H1 (cell line): ENCODE results near the gene FJX1. TPM values are rescaled to one million over a fixed set of nuclear protein-coding genes. Genes with fewer than 3 reads are reported as not detected.

ENCODE experiments used
- CEBPB ChIP-seq: IDR thresholded peaks from 2 replicates; pipeline ENCODE4 v1.6.1; 2012; ENCODE audit warnings: low read depth, low read length
- CHD7 ChIP-seq: fragments of 300-600 bp; sonication (generic); IDR thresholded peaks from 2 replicates; pipeline ENCODE4 v1.7.1; 2012; ENCODE audit warnings: low read length, moderate library complexity, mild to moderate bottlenecking, inconsistent platforms; ENCODE audit not compliant: insufficient replicate concordance
- CTCF ChIP-seq, 3 experiments: IDR thresholded peaks; 1 replicate in 2 of 3; 2 replicates in 1 of 3; pipeline versions ENCODE4 v1.5.1 to v1.6.1; 2011; ENCODE audit warnings: low read length in 3 of 3, mild to moderate bottlenecking in 3 of 3, inconsistent platforms in 2 of 3, low read depth in 1 of 3, moderate library complexity in 1 of 3; ENCODE audit not compliant: insufficient read depth in 1 of 3; ENCODE audit errors: control extremely low read depth in 1 of 3
- E2F6 ChIP-seq: IDR thresholded peaks from 2 replicates; pipeline ENCODE4 v1.6.1; 2012; ENCODE audit warnings: inconsistent platforms
- MAFK ChIP-seq: IDR thresholded peaks from 2 replicates; pipeline ENCODE4 v1.6.1; 2012; ENCODE audit warnings: low read depth, mild to moderate bottlenecking, improper control_type of control experiment, low read length
- NRF1 ChIP-seq: IDR thresholded peaks from 2 replicates; pipeline ENCODE4 v1.6.1; 2011; ENCODE audit warnings: mild to moderate bottlenecking, low read depth, low read length, improper control_type of control experiment
- SIN3A ChIP-seq, 2 experiments: IDR thresholded peaks in 1 of 2; conservative IDR thresholded peaks in 1 of 2; 2 replicates each; pipeline ENCODE4 v1.6.1; 2011 to 2012; ENCODE audit warnings: low read length in 2 of 2, improper control_type of control experiment in 1 of 2, low read depth in 1 of 2, mild to moderate bottlenecking in 1 of 2
- TAF1 ChIP-seq: IDR thresholded peaks from 2 replicates; pipeline ENCODE4 v1.6.1; 2011; ENCODE audit warnings: mild to moderate bottlenecking, low read depth, low read length
- polyA plus RNA-seq, 7 experiments: library from polyadenylated mRNA; depleted of rRNA in 3 of 7; stranded (reverse) in 5 of 7; unstranded in 2 of 7; fragments of >200 nt in 5 of 7; fragments of 200-250 nt in 2 of 7; gene quantifications; 1 replicate in 5 of 7; 2 replicates in 1 of 7; 4 replicates in 1 of 7; pipeline versions ENCODE4 v1.2.1 to v1.2.3, GENCODE V29; 2011 to 2013; ENCODE audit warnings: missing spikeins in 2 of 7, mixed read lengths in 2 of 7
- total RNA-seq: library from RNA; stranded (reverse); fragmentation: NEBNext Ultra II Directional; extraction: Animal tissue kit (Norgen Biotek cat#: 25700); gene quantifications from 2 replicates; pipeline ENCODE4 v1.2.1, GENCODE V29; 2021

Gene FJX1
- total and polyA plus RNA-seq, 2 of the 8 experiments (the other 6 are each of a cell fraction or from before 2014, with no cell fraction given) = 6.3 to 13.3 TPM

- no peak for TF ChIP-seq CHD7
- no peak for TF ChIP-seq NRF1
- TF ChIP-seq MAFK = no peak
- TF ChIP-seq CTCF (IDR thresholded peaks at IDR 0.05; ENCODE audit: control extremely low read depth in 1 of 3, insufficient read depth in 1 of 3, low read depth in 1 of 3, low read length in 3 of 3) = no peak
- TF ChIP-seq TAF1 = no peak
- no peak for TF ChIP-seq E2F6
- TF ChIP-seq SIN3A (conservative IDR thresholded peaks at IDR 0.05 in 1 of 2, IDR thresholded peaks at IDR 0.05 in 1 of 2; ENCODE audit: low read depth in 1 of 2, low read length in 2 of 2) = no peak
- TF ChIP-seq CEBPB = no peak
Observed at GRCh38 chr11:35661534-35661933, 43.3 kb downstream of the FJX1 start (continued).
